Astrocyte of the cerebellum (primary cell): ENCODE data around the gene RCVRN.
A peak's percentile ranks its signal among the peaks of the same experiment; 100 is the strongest.

Experiments
- DNase-seq: peaks from one replicate; pipeline ENCODE4 v3.0.0-alpha.2; 2011; ENCODE audit warnings: low read depth
- H3K4me3 ChIP-seq: 2 replicates; pipeline ENCODE4 v1.5.1; 2011; ENCODE audit warnings: mild to moderate bottlenecking, low read depth, low read length, moderate library complexity
- CTCF ChIP-seq: IDR thresholded peaks from 2 replicates; pipeline ENCODE4 v1.5.1; 2012; ENCODE audit warnings: low read length, low read depth, moderate library complexity, mild to moderate bottlenecking; ENCODE audit errors: missing control alignments
- in situ Hi-C: cut with HindIII; loops from 2 replicates; pipeline ENCODE4 v1.10.0; 2017; ENCODE audit warnings: low sequenced_read_pairs

Gene RCVRN

GRCh38 chr17:9894231-9894630 is 10.8 kb downstream of the RCVRN start:
- no peak for DNase-seq
- in situ Hi-C loops = no loop called here
- H3K4me3 ChIP-seq = no peak overlapping the region
- TF ChIP-seq CTCF = no peak

- in situ Hi-C loops = no loop called here
- TF ChIP-seq CTCF = no peak
- peak; percentile 55 for DNase-seq
- no peak overlapping the region for H3K4me3 ChIP-seq
These were observed 11.6 kb downstream of the RCVRN start for GRCh38 chr17:9893411-9894012.

- TF ChIP-seq CTCF = peak; percentile 59
- in situ Hi-C loops = no loop called here
- no peak overlapping the region for H3K4me3 ChIP-seq
- DNase-seq = no peak
These were observed 14.9 kb downstream of the RCVRN start for GRCh38 chr17:9890124-9890523.

- in situ Hi-C loops = no loop called here
- no peak for DNase-seq
- TF ChIP-seq CTCF = no peak
- no peak overlapping the region for H3K4me3 ChIP-seq
These were observed 17.6 kb downstream of the RCVRN start for GRCh38 chr17:9887508-9887907.

GRCh38 chr17:9886141-9886930 is 18.7 kb downstream of the RCVRN start:
- in situ Hi-C loops = no loop called here
- TF ChIP-seq CTCF = no peak
- no peak overlapping the region for H3K4me3 ChIP-seq
- no peak for DNase-seq

GRCh38 chr17:9883451-9883850 is 21.6 kb downstream of the RCVRN start:
- no peak overlapping the region for H3K4me3 ChIP-seq
- in situ Hi-C loops = no loop called here
- TF ChIP-seq CTCF = no peak
- no peak for DNase-seq
